Activated CD8-positive, alpha-beta T cell treated with anti-CD3 and anti-CD28 coated beads for 36 hours (primary cell): Measurements from ENCODE around the gene B3GNT9. TPM values are rescaled to one million over a fixed set of nuclear protein-coding genes. Genes with fewer than 3 reads are reported as not detected.

ENCODE experiments used
- ATAC-seq: fragments of 200-7000 bp; cut with Tn5 transposase; one replicate; pipeline ENCODE4 v1.10.0; 2021; ENCODE audit warnings: mild to moderate bottlenecking, moderate library complexity
- CTCF ChIA-PET: fragments of 350-600 bp; sonication (Branson Sonifier 250); formaldehyde crosslinking; loops from one replicate; lab custom pipeline; 2021; ENCODE audit warnings: antibody characterized with exemption; lab: Charles Lee
- POLR2A ChIA-PET: fragments of 350-600 bp; sonication (Branson Sonifier 250); formaldehyde crosslinking; loops from one replicate; lab custom pipeline; 2021; ENCODE audit warnings: antibody characterized with exemption; lab: Charles Lee
- DNase-seq: peaks from one replicate; pipeline ENCODE4 v3.0.0-alpha.2; 2020
- H3K27ac Mint-ChIP-seq: one replicate; pipeline ENCODE4 v1.8.0; 2021; ENCODE audit warnings: mild to moderate bottlenecking, mixed read lengths
- H3K27me3 Mint-ChIP-seq: one replicate; pipeline ENCODE4 v1.8.0; 2021; ENCODE audit warnings: mixed read lengths
- H3K36me3 Mint-ChIP-seq: one replicate; pipeline ENCODE4 v1.8.0; 2021; ENCODE audit warnings: low read depth, mixed read lengths
- H3K4me1 Mint-ChIP-seq: one replicate; pipeline ENCODE4 v1.8.0; 2021; ENCODE audit warnings: low read depth, mixed read lengths
- H3K4me3 Mint-ChIP-seq: one replicate; pipeline ENCODE4 v1.8.0; 2021; ENCODE audit warnings: mild to moderate bottlenecking, moderate library complexity, mixed read lengths
- H3K9me3 Mint-ChIP-seq: one replicate; pipeline ENCODE4 v1.8.0; 2021; ENCODE audit warnings: mixed read lengths
- intact Hi-C: fragments of 100-400 bp; cut with micrococcal nuclease; formaldehyde crosslinking; loops from one replicate; pipeline ENCODE4 v1.10.0; 2022
- total RNA-seq, 2 experiments: library from RNA; stranded (reverse); gene quantifications; one replicate each; pipeline ENCODE4 v1.2.3, GENCODE V29; 2021
- TF ChIP-seq, protein P1 (sequence below): fragments of 200-600 bp; IDR thresholded peaks from one replicate; pipeline ENCODE4 v1.8.0; 2022; ENCODE audit warnings: antibody characterized with exemption, mild to moderate bottlenecking

B3GNT9 gene
- total RNA-seq, 2 experiments from 2014 or later = 2.1 to 2.5 TPM

- ATAC-seq (no peak), DNase-seq (no peak)
- H3K9me3 Mint-ChIP-seq = no peaks in the 10 kb centered on the region
- ChIA-PET POLR2A (interaction anchor here (1.0 to 2.2 kb wide), 8 partner anchors 10 to 50 kb away, joined by 3 to 9 read pairs (median 4); partner anchors contain the start of genes FBXL8 and TRADD), CTCF (interaction anchor here (0.5 to 1.7 kb wide), 7 partner anchors 9 to 215 kb away, joined by 3 to 6 read pairs (median 3); partner anchors contain the start of genes FHOD1 and TMEM208)
- peak overlapping the region; percentile 87 for H3K27ac Mint-ChIP-seq
- TF ChIP-seq, protein P1, sequence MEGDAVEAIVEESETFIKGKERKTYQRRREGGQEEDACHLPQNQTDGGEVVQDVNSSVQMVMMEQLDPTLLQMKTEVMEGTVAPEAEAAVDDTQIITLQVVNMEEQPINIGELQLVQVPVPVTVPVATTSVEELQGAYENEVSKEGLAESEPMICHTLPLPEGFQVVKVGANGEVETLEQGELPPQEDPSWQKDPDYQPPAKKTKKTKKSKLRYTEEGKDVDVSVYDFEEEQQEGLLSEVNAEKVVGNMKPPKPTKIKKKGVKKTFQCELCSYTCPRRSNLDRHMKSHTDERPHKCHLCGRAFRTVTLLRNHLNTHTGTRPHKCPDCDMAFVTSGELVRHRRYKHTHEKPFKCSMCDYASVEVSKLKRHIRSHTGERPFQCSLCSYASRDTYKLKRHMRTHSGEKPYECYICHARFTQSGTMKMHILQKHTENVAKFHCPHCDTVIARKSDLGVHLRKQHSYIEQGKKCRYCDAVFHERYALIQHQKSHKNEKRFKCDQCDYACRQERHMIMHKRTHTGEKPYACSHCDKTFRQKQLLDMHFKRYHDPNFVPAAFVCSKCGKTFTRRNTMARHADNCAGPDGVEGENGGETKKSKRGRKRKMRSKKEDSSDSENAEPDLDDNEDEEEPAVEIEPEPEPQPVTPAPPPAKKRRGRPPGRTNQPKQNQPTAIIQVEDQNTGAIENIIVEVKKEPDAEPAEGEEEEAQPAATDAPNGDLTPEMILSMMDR = no peak
- intact Hi-C loops = loop anchor here (2.0 kb wide), 1 partner anchor 51 kb away; no protein-coding TSS in a partner anchor
- peaks cover 45% of the 10 kb centered on the region for H3K4me1 Mint-ChIP-seq
- H3K36me3 Mint-ChIP-seq = peaks cover 51% of the 10 kb centered on the region
- peak overlapping the region; percentile 93 for H3K4me3 Mint-ChIP-seq
- no peaks in the 10 kb centered on the region for H3K27me3 Mint-ChIP-seq
These were observed 42.7 kb upstream of the B3GNT9 start for GRCh38 chr16:67193536-67193935.

DNA sequence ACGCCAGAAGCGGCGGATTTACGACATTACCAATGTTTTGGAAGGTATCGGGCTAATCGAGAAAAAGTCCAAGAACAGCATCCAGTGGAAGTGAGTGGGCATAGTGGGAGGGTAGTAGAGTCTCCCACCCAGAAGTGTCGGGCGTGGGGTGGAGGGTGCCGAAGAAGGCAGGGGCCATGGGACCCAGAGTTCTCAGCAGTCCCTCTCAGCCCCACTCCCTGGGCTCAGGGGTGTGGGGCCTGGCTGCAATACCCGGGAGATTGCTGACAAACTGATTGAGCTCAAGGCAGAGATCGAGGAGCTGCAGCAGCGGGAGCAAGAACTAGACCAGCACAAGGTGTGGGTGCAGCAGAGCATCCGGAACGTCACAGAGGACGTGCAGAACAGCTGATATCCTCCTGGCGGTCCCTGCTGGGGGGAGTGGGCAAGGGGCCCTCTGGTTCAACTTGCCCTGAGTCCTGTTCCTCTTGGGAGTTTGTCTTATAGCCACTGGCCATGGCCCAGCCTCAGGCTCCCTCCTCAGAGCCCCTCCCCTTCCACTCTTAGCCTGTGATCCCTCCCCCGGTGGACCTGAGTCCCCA lies 42.1 kb upstream of the B3GNT9 start:
- Mint-ChIP-seq H3K36me3 (peaks cover 45% of the 10 kb centered on the region), H3K4me1 (peaks cover 45% of the 10 kb centered on the region), H3K9me3 (no peaks in the 10 kb centered on the region), H3K4me3 (peak overlapping the region; percentile 93), H3K27ac (peak overlapping the region; percentile 87), H3K27me3 (no peaks in the 10 kb centered on the region)
- ChIA-PET CTCF (interaction anchor here (1.0 to 1.7 kb wide), 7 partner anchors 34 to 240 kb away, joined by 3 to 6 read pairs (median 3); partner anchors contain the start of genes FHOD1 and TMEM208), POLR2A (interaction anchor here (0.6 to 2.2 kb wide), 8 partner anchors 16 to 43 kb away, joined by 3 to 9 read pairs (median 4); no protein-coding TSS in a partner anchor)
- intact Hi-C loops = loop anchor here (2.0 kb wide), 1 partner anchor 52 kb away; no protein-coding TSS in a partner anchor
- DNase-seq (no peak), ATAC-seq (no peak)
- TF ChIP-seq, protein P1 = no peak

DNA sequence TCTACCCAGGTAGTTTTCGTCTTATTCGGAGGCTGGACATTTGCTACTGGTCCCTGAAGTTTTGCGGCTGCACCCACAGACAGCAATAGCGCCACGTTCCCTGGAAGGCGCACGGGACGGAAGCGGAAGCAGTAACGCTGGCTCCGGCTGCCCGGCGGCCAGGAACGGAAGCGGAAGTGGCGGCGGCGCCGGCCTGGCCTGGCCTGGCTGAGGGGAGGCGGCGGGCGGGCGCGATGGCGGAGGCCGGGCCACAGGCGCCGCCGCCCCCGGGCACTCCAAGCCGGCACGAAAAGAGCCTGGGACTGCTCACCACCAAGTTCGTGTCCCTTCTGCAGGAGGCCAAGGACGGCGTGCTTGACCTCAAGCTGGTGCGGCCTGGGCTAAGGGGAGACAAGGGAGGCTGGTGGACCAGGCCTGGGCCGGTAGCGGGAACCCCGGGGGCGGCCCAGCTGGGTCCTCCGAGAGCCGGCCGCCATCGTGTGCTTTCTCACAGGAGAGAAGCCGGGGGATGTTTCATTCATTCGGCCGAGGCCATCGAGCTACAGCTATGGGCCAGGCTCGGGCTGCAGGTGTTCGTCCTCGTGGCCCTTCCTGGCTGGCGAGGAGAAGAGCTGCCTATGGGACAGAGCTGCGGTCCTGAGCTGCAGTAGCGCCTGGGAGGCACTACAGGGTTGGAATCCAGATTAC lies 41.3 kb upstream of the B3GNT9 start, which contains the start of gene E2F4:
TSS of gene E2F4 (plus strand) at position 161 of the 687 bp plus-strand sequence. CDS start at position 234, 73 bp downstream.
- ATAC-seq = peak; percentile 98
- ChIA-PET POLR2A (interaction anchor here (0.9 to 2.2 kb wide), 5 partner anchors 15 to 44 kb away, joined by 4 to 9 read pairs (median 5); no protein-coding TSS in a partner anchor), CTCF (interaction anchor here (1.0 to 1.7 kb wide), 7 partner anchors 35 to 239 kb away, joined by 3 to 6 read pairs (median 3); partner anchors contain the start of genes FHOD1 and TMEM208)

GRCh38 chr16:67191411-67191994 lies 40.7 kb upstream of the B3GNT9 start:
- peak overlapping the region; percentile 93 for H3K4me3 Mint-ChIP-seq
- intact Hi-C loops = no loop called here
- no peaks in the 10 kb centered on the region for H3K27me3 Mint-ChIP-seq
- H3K27ac Mint-ChIP-seq = peak overlapping the region; percentile 88
- TF ChIP-seq, protein P1 = no peak
- ChIA-PET POLR2A (no interaction called here), CTCF (interaction anchor here (1.7 kb wide), 1 partner anchor 55 kb away, joined by 6 read pairs; the partner anchor contains the start of gene FHOD1)
- peaks cover 40% of the 10 kb centered on the region for H3K4me1 Mint-ChIP-seq
- no peaks in the 10 kb centered on the region for H3K9me3 Mint-ChIP-seq
- DNase-seq = no peak
- ATAC-seq = peak; percentile 34
- peaks cover 36% of the 10 kb centered on the region for H3K36me3 Mint-ChIP-seq

More for the DNA sequence above, 41.3 kb upstream of the B3GNT9 start, which contains the start of gene E2F4:
- peak; percentile 91 for DNase-seq
- intact Hi-C loops = loop anchor here (2.0 kb wide), 1 partner anchor 53 kb away; no protein-coding TSS in a partner anchor
- no peaks in the 10 kb centered on the region for H3K9me3 Mint-ChIP-seq
- H3K27me3 Mint-ChIP-seq = no peaks in the 10 kb centered on the region
- peak within 1 kb of the TSS; percentile 93 for H3K4me3 Mint-ChIP-seq
- H3K27ac Mint-ChIP-seq = peak within 1 kb of the TSS; percentile 88
- H3K36me3 Mint-ChIP-seq = peaks cover 42% of the 10 kb centered on the region
- peaks cover 45% of the 10 kb centered on the region for H3K4me1 Mint-ChIP-seq
- TF ChIP-seq, protein P1 = no peak
